GM06990 (cell line): Measurements from ENCODE around the gene DES.
"Not testable (repeated sequence)": the region's sequence is repeated elsewhere in the genome, so short reads cannot be mapped to it uniquely, and the experiment has no call there.

ENCODE experiments used
- DNase-seq: peaks from one replicate; pipeline ENCODE4 v3.0.0-alpha.2; 2011; ENCODE audit not compliant: insufficient read length; ENCODE audit errors: extremely low read depth
- H3K27me3 ChIP-seq: replicated peaks from 2 replicates; pipeline ENCODE4 v1.6.0; 2011; ENCODE audit warnings: low read length; ENCODE audit not compliant: control insufficient read depth, insufficient read depth
- H3K36me3 ChIP-seq: 2 replicates; pipeline ENCODE4 v1.5.1; 2011; ENCODE audit warnings: low read length; ENCODE audit not compliant: control insufficient read depth, insufficient read depth
- H3K4me3 ChIP-seq: replicated peaks from 2 replicates; pipeline ENCODE4 v1.5.1; 2011; ENCODE audit warnings: low read depth, mild to moderate bottlenecking, control low read depth, low read length
- TF ChIP-seq, protein P1 (sequence below): IDR thresholded peaks from 2 replicates; pipeline ENCODE4 v1.5.1; 2011; ENCODE audit warnings: low read length, control low read depth, mild to moderate bottlenecking, inconsistent platforms; ENCODE audit not compliant: insufficient read depth, poor library complexity, severe bottlenecking

DES gene

DNA sequence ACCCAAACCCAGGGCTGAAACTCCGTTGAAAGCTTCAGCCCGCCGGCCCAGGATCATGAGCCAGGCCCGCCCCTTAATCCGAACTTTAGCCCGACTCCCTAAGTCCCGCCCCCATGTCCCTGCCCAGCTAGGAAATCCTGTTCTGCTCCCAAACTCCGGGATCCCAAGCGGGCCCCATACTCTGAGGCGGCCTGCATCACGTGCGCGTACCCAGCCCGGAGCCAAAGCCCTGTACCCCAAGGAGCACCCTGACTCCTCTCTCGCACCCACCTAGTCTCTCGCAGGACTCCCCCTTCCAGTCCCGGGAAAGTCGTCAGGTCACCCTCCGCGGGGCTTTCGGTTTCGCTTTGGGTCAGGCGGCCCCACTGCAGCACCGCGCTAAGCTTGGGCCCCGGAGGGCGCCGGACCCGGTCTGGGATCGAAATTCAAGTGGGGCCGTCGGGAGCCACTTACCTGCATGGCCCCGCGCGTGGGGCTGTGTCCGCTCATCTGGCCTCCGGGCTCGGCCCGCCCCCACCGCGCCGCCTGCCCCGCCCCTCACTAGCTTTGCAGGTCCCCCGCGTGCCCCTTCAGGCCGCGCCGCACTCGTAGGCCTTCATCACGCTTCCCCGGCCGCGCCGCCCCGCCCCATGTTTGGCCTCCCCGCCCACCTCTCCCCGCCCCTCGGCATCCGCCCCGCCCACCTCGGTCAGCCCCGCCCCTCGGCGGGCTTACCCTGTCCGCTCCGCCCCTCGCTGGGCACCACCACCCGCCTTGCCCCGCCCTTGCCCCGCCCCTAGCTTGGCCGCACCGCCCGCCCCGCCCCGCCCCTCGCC lies 30.7 kb upstream of the DES start, which contains the start of gene DNPEP:
DNPEP (minus strand) TSS at position 607 of the 815 bp plus-strand sequence; CDS start at position 489, 118 bp downstream.
- H3K36me3 ChIP-seq = peaks cover 17% of the 10 kb centered on the region
- peak; percentile 89 for DNase-seq
- peak within 1 kb of the TSS; percentile 71 for H3K4me3 ChIP-seq
- TF ChIP-seq, protein P1, sequence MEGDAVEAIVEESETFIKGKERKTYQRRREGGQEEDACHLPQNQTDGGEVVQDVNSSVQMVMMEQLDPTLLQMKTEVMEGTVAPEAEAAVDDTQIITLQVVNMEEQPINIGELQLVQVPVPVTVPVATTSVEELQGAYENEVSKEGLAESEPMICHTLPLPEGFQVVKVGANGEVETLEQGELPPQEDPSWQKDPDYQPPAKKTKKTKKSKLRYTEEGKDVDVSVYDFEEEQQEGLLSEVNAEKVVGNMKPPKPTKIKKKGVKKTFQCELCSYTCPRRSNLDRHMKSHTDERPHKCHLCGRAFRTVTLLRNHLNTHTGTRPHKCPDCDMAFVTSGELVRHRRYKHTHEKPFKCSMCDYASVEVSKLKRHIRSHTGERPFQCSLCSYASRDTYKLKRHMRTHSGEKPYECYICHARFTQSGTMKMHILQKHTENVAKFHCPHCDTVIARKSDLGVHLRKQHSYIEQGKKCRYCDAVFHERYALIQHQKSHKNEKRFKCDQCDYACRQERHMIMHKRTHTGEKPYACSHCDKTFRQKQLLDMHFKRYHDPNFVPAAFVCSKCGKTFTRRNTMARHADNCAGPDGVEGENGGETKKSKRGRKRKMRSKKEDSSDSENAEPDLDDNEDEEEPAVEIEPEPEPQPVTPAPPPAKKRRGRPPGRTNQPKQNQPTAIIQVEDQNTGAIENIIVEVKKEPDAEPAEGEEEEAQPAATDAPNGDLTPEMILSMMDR = no peak
- H3K27me3 ChIP-seq = no peaks in the 10 kb centered on the region

DNA sequence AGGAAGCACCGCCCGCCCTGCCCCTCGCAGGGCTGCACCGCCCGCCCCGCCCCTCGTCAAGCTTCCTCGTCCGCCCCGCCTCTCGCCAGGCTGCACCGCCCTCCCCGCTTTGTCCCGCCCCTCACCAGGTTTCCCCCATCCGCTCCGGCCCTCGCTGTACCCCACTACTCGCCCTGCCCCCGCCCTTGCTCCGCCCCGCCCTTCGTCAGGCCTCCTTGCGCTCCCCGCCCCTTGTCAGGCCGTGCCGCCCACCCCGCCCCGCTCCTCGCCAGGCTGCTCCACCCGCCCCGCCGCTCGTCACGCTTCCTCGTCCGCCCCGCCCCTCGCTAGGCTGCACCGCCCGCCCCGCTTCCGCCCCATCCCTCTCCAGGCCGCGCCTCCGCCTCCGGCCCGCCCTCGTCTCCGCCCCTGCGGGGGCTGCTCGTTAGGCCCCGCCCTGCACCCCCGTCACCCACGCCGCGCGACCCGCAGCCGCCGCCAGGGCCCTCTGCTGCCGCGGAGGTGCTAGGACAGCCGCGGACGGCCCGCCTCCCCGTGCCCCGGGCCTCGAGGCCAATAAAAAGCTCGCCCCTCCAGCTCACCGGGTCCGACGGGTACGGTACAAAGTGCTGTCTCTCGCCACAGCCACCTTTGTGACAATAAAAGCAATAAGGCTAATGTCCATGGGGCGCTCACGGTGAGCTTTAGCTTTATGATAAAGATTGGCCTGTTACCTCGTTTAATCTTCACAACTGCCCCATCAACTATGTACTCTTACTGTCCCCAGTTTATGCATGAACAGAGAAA lies 29.9 kb upstream of the DES start:
- DNase-seq = peak; percentile 96
- Histone ChIP-seq H3K4me3 (peak overlapping the region; percentile 56), H3K36me3 (peaks cover 14% of the 10 kb centered on the region), H3K27me3 (no peaks in the 10 kb centered on the region)
- TF ChIP-seq, protein P1 = peak; percentile 40

DNA sequence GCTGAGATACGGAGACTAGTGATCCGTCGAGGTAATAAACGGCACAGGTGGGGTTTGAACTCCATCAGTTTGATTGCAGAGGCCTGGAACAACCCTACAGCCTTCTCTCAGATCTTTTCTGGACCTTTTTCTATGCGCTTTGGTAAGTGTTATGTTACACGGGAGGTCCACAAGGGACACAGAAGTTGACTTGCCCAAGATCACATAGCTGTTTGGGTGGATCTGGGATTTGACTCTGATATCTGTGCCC lies 29.3 kb upstream of the DES start:
- H3K4me3 ChIP-seq = peak overlapping the region; percentile 25
- no peaks in the 10 kb centered on the region for H3K27me3 ChIP-seq
- DNase-seq = no peak
- TF ChIP-seq, protein P1 = no peak
- peaks cover 10% of the 10 kb centered on the region for H3K36me3 ChIP-seq

GRCh38 chr2:219392754-219393153 lies 25.4 kb upstream of the DES start:
- TF ChIP-seq, protein P1 = no peak

DNA sequence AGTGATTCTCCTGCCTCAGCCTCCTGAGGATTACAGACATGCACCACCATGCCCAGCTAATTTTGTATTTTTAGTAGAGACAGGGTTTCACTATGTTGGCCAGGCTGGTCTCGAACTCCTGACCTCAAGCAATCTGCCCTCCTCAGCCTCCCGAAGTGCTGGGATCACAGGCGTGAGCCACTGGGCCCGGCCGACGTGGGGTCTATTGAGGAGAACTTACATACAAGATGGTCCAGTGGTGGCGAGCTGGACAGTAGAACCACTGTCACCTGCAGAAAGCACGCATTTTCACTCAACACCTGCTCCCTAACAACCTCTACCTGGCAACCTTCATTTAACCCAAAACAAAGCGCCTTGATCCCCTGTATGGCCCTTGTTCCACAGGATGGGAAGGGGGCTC lies 23.1 kb upstream of the DES start:
- not testable (repeated sequence) for H3K27me3 ChIP-seq, H3K36me3 ChIP-seq, H3K4me3 ChIP-seq, DNase-seq

More at GRCh38 chr2:219392754-219393153, 25.4 kb upstream of the DES start:
- H3K27me3 ChIP-seq = no peaks in the 10 kb centered on the region
- DNase-seq = no peak
- no peaks in the 10 kb centered on the region for H3K36me3 ChIP-seq
- no peak overlapping the region for H3K4me3 ChIP-seq

DNA sequence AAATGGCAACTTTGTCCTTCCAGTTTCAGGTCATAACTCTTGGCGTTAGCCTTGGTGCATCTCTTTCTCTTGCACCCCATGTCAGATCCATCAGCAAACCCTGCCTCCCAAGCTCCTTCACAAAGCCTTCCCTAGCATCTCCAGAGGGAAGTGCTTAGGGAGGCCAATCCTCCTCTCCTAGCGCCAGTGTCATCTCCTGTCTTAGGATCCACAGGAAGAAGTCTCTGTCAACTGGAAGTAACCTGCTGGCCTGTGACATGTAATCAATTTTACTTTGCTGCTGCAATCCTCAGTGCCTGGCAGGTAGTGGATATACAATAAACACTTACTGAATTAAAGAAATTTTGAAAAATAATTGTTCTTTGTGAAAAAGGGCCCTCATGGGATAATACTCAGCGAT lies 22.6 kb upstream of the DES start:
- Histone ChIP-seq H3K36me3 (no peaks in the 10 kb centered on the region), H3K4me3 (no peak overlapping the region), H3K27me3 (no peaks in the 10 kb centered on the region)
- TF ChIP-seq, protein P1 = no peak
- no peak for DNase-seq
